AG09319 (cell line): ENCODE data around the gene BLOC1S3.

Experiments used
- DNase-seq: peaks from one replicate; pipeline ENCODE4 v3.0.0-alpha.2; 2010; ENCODE audit warnings: low read depth; ENCODE audit errors: extremely low read depth
- CTCF ChIP-seq: IDR thresholded peaks from 2 replicates; pipeline ENCODE4 v1.5.1; 2011; ENCODE audit warnings: low read depth, mild to moderate bottlenecking, inconsistent platforms, low read length, moderate library complexity

BLOC1S3 gene

GRCh38 chr19:45206328-45206727, 27.7 kb downstream of the BLOC1S3 start:
- no peak for TF ChIP-seq CTCF
- no peak for DNase-seq

- TF ChIP-seq CTCF: no peak
- no peak for DNase-seq
These were observed 33.3 kb downstream of the BLOC1S3 start for GRCh38 chr19:45211751-45212381.

GRCh38 chr19:45213031-45213430, 34.4 kb downstream of the BLOC1S3 start:
- DNase-seq: no peak
- TF ChIP-seq CTCF: no peak

- DNase-seq: no peak
- no peak for TF ChIP-seq CTCF
These were observed 37.0 kb downstream of the BLOC1S3 start for GRCh38 chr19:45215391-45216191.

- DNase-seq: no peak
- TF ChIP-seq CTCF: no peak
These were observed 38.1 kb downstream of the BLOC1S3 start for GRCh38 chr19:45216667-45217066.

- no peak for DNase-seq
These were observed 38.8 kb downstream of the BLOC1S3 start for GRCh38 chr19:45217193-45217956.

More at GRCh38 chr19:45217193-45217956, 38.8 kb downstream of the BLOC1S3 start:
- TF ChIP-seq CTCF: no peak
